ENCODE results near the gene ZNF155. TPM values are rescaled to one million over a fixed set of nuclear protein-coding genes. Genes with fewer than 3 reads are reported as not detected.
"Not testable (repeated sequence)": the region's sequence is repeated elsewhere in the genome, so short reads cannot be mapped to it uniquely, and the experiment has no call there.

ZNF155 gene
- total and polyA plus RNA-seq, 2 donors (not counting 1 experiment from before 2014, with no cell fraction given), result 3.8 to 8.4 TPM

DNA sequence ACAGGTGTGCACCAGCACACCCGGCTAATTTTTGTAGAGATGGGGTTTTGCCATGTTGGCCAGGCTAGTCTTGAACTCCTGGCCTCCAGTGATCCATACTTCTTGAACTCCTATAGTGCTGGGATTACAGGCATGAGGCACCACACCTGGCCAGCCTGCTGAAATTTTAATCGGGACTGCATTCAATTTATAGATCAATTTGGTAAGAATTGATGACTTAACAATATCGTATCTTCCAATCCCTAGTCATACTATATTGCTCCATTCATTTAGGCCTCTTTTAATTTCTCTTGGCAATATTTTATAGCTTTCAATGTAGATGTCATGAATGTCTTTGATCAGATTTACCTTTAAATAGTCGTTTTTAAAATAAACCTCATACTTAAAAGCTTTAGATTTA, 43.3 kb upstream of the ZNF155 start:
- CTCF ChIA-PET, result interaction anchor here (1.2 kb wide), 1 partner anchor 10 kb away, joined by 3 read pairs; the partner anchor contains the start of gene ZNF221
- Histone ChIP-seq H3K9ac (ENCODE audit: low read length) (no peak overlapping the region), H3K4me3 (ENCODE audit: control extremely low read depth in 1 of 5, extremely low read depth in 1 of 5, insufficient read depth in 1 of 5, low read depth in 2 of 5, low read length in 4 of 5) (no peak overlapping the region), H3K27me3 (replicated peaks in 1 of 4; ENCODE audit: control extremely low read depth in 1 of 4, control insufficient read depth in 3 of 4, insufficient read depth in 4 of 4, low read length in 3 of 4) (peaks cover 0 to 4% (median 2%) of the 10 kb centered on the region in 4 experiments), H3K79me2 (ENCODE audit: control insufficient read depth, insufficient read depth, low read length) (no peaks in the 10 kb centered on the region), H3K4me1 (ENCODE audit: control insufficient read depth in 2 of 2, insufficient read depth in 2 of 2, low read length in 2 of 2) (peaks cover under 1 to 1% of the 10 kb centered on the region in 2 donors), H3K4me2 (replicated peaks; ENCODE audit: low read depth, low read length, poor library complexity, severe bottlenecking) (no peak overlapping the region), H2AFZ (ENCODE audit: insufficient read depth, low read depth, low read length, poor library complexity, severe bottlenecking) (no peak overlapping the region), H3K27ac (ENCODE audit: low read length in 2 of 2) (no peak overlapping the region), H3K9me3 (ENCODE audit: control extremely low read depth in 1 of 3, control insufficient read depth in 2 of 3, insufficient read depth in 1 of 3, low read length in 2 of 3) (peaks cover 5 to 6% (median 6%) of the 10 kb centered on the region in 3 donors), H4K20me1 (ENCODE audit: control insufficient read depth, insufficient read depth, low read length, poor library complexity, severe bottlenecking) (no peaks in the 10 kb centered on the region), H3K36me3 (replicated peaks in 1 of 2; ENCODE audit: control extremely low read depth in 1 of 2, control insufficient read depth in 1 of 2, extremely low read depth in 1 of 2, insufficient read depth in 2 of 2, low read length in 1 of 2) (no peaks in the 10 kb centered on the region)
- Mint-ChIP-seq H3K4me3 (no peak overlapping the region), H3K27ac (no peak overlapping the region), H3K4me1 (peaks cover 4% of the 10 kb centered on the region), H3K27me3 (peaks cover 27% of the 10 kb centered on the region), H3K9me3 (ENCODE audit: insufficient read depth) (no peaks in the 10 kb centered on the region)
- TF ChIP-seq, protein P1, sequence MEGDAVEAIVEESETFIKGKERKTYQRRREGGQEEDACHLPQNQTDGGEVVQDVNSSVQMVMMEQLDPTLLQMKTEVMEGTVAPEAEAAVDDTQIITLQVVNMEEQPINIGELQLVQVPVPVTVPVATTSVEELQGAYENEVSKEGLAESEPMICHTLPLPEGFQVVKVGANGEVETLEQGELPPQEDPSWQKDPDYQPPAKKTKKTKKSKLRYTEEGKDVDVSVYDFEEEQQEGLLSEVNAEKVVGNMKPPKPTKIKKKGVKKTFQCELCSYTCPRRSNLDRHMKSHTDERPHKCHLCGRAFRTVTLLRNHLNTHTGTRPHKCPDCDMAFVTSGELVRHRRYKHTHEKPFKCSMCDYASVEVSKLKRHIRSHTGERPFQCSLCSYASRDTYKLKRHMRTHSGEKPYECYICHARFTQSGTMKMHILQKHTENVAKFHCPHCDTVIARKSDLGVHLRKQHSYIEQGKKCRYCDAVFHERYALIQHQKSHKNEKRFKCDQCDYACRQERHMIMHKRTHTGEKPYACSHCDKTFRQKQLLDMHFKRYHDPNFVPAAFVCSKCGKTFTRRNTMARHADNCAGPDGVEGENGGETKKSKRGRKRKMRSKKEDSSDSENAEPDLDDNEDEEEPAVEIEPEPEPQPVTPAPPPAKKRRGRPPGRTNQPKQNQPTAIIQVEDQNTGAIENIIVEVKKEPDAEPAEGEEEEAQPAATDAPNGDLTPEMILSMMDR (IDR thresholded peaks at IDR 0.05), result no peak
- POLR2A ChIA-PET, result no interaction called here
- ATAC-seq (ENCODE audit: low read depth) (no peak), DNase-seq (no peak)
- 83% methylated on average over 1 of the region's 4 CpGs for WGBS (ENCODE audit: insufficient coverage)
- intact Hi-C loops (cut with micrococcal nuclease), result no loop called here

DNA sequence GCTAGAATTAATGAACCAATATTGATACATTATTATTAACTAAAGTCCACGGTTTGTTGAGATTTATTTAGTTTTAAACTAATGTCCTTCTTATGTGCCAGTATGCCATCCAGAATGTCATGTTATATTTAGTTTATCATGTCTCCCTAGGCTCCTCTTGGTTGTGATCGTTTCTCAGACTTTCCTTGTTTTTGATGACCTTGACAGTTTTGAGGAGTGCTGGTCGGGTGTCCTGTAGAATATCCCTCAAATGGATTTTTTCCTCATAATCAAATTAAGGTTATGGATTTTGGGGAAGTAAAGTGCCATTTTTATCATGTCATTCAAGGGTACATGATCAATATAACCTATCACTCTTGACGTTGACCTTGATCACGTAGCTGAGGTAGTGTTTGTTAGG, 42.8 kb upstream of the ZNF155 start:
- TF ChIP-seq EZH2 (IDR thresholded peaks at IDR 0.05; ENCODE audit: borderline replicate concordance, insufficient read depth, low read depth, low read length, poor library complexity, severe bottlenecking), result no peak
- TF ChIP-seq, protein P1 (IDR thresholded peaks at IDR 0.05), result no peak
- ChIA-PET POLR2A (no interaction called here), CTCF (interaction anchor here (1.2 kb wide), 1 partner anchor 10 kb away, joined by 3 read pairs; the partner anchor contains the start of gene ZNF221)
- Mint-ChIP-seq H3K27ac (no peak overlapping the region), H3K4me1 (peaks cover 2% of the 10 kb centered on the region), H3K9me3 (ENCODE audit: insufficient read depth) (peaks cover 4% of the 10 kb centered on the region), H3K4me3 (no peak overlapping the region), H3K27me3 (peaks cover 32% of the 10 kb centered on the region)
- ATAC-seq (ENCODE audit: low read depth) (no peak), DNase-seq (no peak)
- no peaks in the 10 kb centered on the region for H4K20me1 ChIP-seq (ENCODE audit: control insufficient read depth, insufficient read depth, low read length, poor library complexity, severe bottlenecking)
- H3K4me2 ChIP-seq (replicated peaks; ENCODE audit: low read depth, low read length, poor library complexity, severe bottlenecking), result no peak overlapping the region
- peaks cover 0 to 6% (median 2%) of the 10 kb centered on the region in 4 experiments for H3K27me3 ChIP-seq (replicated peaks in 1 of 4; ENCODE audit: control extremely low read depth in 1 of 4, control insufficient read depth in 3 of 4, insufficient read depth in 4 of 4, low read length in 3 of 4)
- H3K4me1 ChIP-seq (ENCODE audit: control insufficient read depth in 2 of 2, insufficient read depth in 2 of 2, low read length in 2 of 2), result no peaks in the 10 kb centered on the region
- H2AFZ ChIP-seq (ENCODE audit: insufficient read depth, low read depth, low read length, poor library complexity, severe bottlenecking), result no peak overlapping the region
- H3K9me3 ChIP-seq (ENCODE audit: control extremely low read depth in 1 of 3, control insufficient read depth in 2 of 3, insufficient read depth in 1 of 3, low read length in 2 of 3), result peaks cover 5 to 7% (median 6%) of the 10 kb centered on the region in 3 donors
- H3K9ac ChIP-seq (ENCODE audit: low read length), result no peak overlapping the region
- H3K36me3 ChIP-seq (replicated peaks in 1 of 2; ENCODE audit: control extremely low read depth in 1 of 2, control insufficient read depth in 1 of 2, extremely low read depth in 1 of 2, insufficient read depth in 2 of 2, low read length in 1 of 2), result no peaks in the 10 kb centered on the region
- H3K27ac ChIP-seq (ENCODE audit: low read length in 2 of 2), result no peak overlapping the region
- no CpG with 5 or more reads among the region's 5 CpGs for WGBS (ENCODE audit: insufficient coverage)
- H3K79me2 ChIP-seq (ENCODE audit: control insufficient read depth, insufficient read depth, low read length), result no peaks in the 10 kb centered on the region
- no peak overlapping the region for H3K4me3 ChIP-seq (ENCODE audit: control extremely low read depth in 1 of 5, extremely low read depth in 1 of 5, insufficient read depth in 1 of 5, low read depth in 2 of 5, low read length in 4 of 5)
- intact Hi-C loops (cut with micrococcal nuclease), result no loop called here

DNA sequence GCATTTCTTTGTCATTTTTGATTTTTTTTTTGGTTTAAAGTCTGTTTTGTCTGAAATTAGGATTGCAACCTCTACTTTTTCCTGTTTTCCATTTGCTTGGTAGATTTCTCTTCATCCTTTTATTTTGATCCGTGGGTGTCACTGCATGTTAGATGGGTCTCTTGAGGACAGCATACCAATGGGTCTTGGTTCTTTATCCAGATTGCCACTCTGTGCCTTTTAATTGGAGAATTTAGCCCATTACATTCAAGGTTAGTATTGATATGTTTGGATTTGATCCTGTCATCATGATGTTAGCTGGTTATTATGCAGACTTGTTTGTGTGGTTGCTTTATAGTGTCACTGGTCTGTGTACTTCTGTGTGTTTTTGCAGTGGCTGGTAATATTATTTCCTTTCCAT, 36.6 kb upstream of the ZNF155 start:
- H4K20me1 ChIP-seq (ENCODE audit: control insufficient read depth, insufficient read depth, low read length, poor library complexity, severe bottlenecking); H3K27ac Mint-ChIP-seq; H3K27ac ChIP-seq (ENCODE audit: low read length in 2 of 2); DNase-seq; H3K79me2 ChIP-seq (ENCODE audit: control insufficient read depth, insufficient read depth, low read length); H2AFZ ChIP-seq (ENCODE audit: insufficient read depth, low read depth, low read length, poor library complexity, severe bottlenecking); CTCF ChIA-PET; ATAC-seq (ENCODE audit: low read depth); POLR2A ChIA-PET; H3K4me3 ChIP-seq (ENCODE audit: control extremely low read depth in 1 of 5, extremely low read depth in 1 of 5, insufficient read depth in 1 of 5, low read depth in 2 of 5, low read length in 4 of 5); H3K4me2 ChIP-seq (replicated peaks; ENCODE audit: low read depth, low read length, poor library complexity, severe bottlenecking); H3K9ac ChIP-seq (ENCODE audit: low read length); H3K4me1 ChIP-seq (ENCODE audit: control insufficient read depth in 2 of 2, insufficient read depth in 2 of 2, low read length in 2 of 2); H3K36me3 ChIP-seq (replicated peaks in 1 of 2; ENCODE audit: control extremely low read depth in 1 of 2, control insufficient read depth in 1 of 2, extremely low read depth in 1 of 2, insufficient read depth in 2 of 2, low read length in 1 of 2); H3K4me3 Mint-ChIP-seq; intact Hi-C loops (cut with micrococcal nuclease): not testable (repeated sequence)
- Histone ChIP-seq H3K27me3 (replicated peaks in 1 of 4; ENCODE audit: control extremely low read depth in 1 of 4, control insufficient read depth in 3 of 4, insufficient read depth in 4 of 4, low read length in 3 of 4) (peaks cover 0 to 12% (median 3%) of the 10 kb centered on the region in 4 experiments), H3K9me3 (ENCODE audit: control extremely low read depth in 1 of 3, control insufficient read depth in 2 of 3, insufficient read depth in 1 of 3, low read length in 2 of 3) (peaks cover 3 to 28% (median 10%) of the 10 kb centered on the region in 3 donors)
- no CpG with 5 or more reads among the region's 1 CpG for WGBS (ENCODE audit: insufficient coverage)
- Mint-ChIP-seq H3K9me3 (ENCODE audit: insufficient read depth) (peaks cover 23% of the 10 kb centered on the region), H3K4me1 (peaks cover 12% of the 10 kb centered on the region), H3K27me3 (peaks cover 28% of the 10 kb centered on the region)
